ENCODE results near the gene SAP25.

Gene SAP25

GRCh38 chr7:100589341-100589947 is 15.7 kb upstream of the SAP25 start:
- H3K36me3 ChIP-seq (ENCODE audit: insufficient read depth, low read length): no peaks in the 10 kb centered on the region
- H3K9ac ChIP-seq (ENCODE audit: low read length): no peak overlapping the region
- H3K27me3 ChIP-seq (ENCODE audit: control insufficient read depth in 1 of 2, insufficient read depth in 2 of 2, low read length in 2 of 2): peaks cover 5 to 7% of the 10 kb centered on the region in 2 donors
- peak overlapping the region in 1 of 2 donors; percentile 35 for H3K4me3 ChIP-seq (ENCODE audit: low read depth in 1 of 2, low read length in 2 of 2)
- no peak overlapping the region for H3K27ac ChIP-seq (ENCODE audit: low read depth, low read length)
- H3K4me1 ChIP-seq (ENCODE audit: insufficient read depth, low read length): peaks cover 11% of the 10 kb centered on the region
- H3K9me3 ChIP-seq (ENCODE audit: low read length): no peaks in the 10 kb centered on the region

- no peak overlapping the region for H3K4me3 ChIP-seq (ENCODE audit: low read depth in 1 of 2, low read length in 2 of 2)
- H3K36me3 ChIP-seq (ENCODE audit: insufficient read depth, low read length): no peaks in the 10 kb centered on the region
- H3K9me3 ChIP-seq (ENCODE audit: low read length): no peaks in the 10 kb centered on the region
- H3K9ac ChIP-seq (ENCODE audit: low read length): no peak overlapping the region
- H3K27me3 ChIP-seq (ENCODE audit: control insufficient read depth in 1 of 2, insufficient read depth in 2 of 2, low read length in 2 of 2): peaks cover 5 to 7% of the 10 kb centered on the region in 2 donors
- H3K27ac ChIP-seq (ENCODE audit: low read depth, low read length): no peak overlapping the region
- H3K4me1 ChIP-seq (ENCODE audit: insufficient read depth, low read length): peaks cover 16% of the 10 kb centered on the region
These were observed 14.7 kb upstream of the SAP25 start for GRCh38 chr7:100588438-100588837.

- H3K9me3 ChIP-seq (ENCODE audit: low read length): no peaks in the 10 kb centered on the region
- peak within 1 kb of the TSS; percentile 85 to 89 for H3K4me3 ChIP-seq (ENCODE audit: low read depth in 1 of 2, low read length in 2 of 2)
- peaks cover 5 to 7% of the 10 kb centered on the region in 2 donors for H3K27me3 ChIP-seq (ENCODE audit: control insufficient read depth in 1 of 2, insufficient read depth in 2 of 2, low read length in 2 of 2)
- H3K4me1 ChIP-seq (ENCODE audit: insufficient read depth, low read length): peaks cover 23% of the 10 kb centered on the region
- peak within 1 kb of the TSS; percentile 86 for H3K27ac ChIP-seq (ENCODE audit: low read depth, low read length)
- peak within 1 kb of the TSS; percentile 65 for H3K9ac ChIP-seq (ENCODE audit: low read length)
- peaks cover 9% of the 10 kb centered on the region for H3K36me3 ChIP-seq (ENCODE audit: insufficient read depth, low read length)
These were observed 12.7 kb upstream of the SAP25 start, which contains the start of gene FBXO24 for GRCh38 chr7:100586266-100587025. Gene FBXO24 (plus strand): TSS chr7:100586328. CDS start chr7:100586626, 298 bp downstream.

GRCh38 chr7:100585511-100586265 is 12.0 kb upstream of the SAP25 start, which contains the start of gene LRCH4:
Gene LRCH4 (minus strand): TSS chr7:100586129. CDS start chr7:100586100, 29 bp downstream.
- Histone ChIP-seq H3K27me3 (ENCODE audit: control insufficient read depth in 1 of 2, insufficient read depth in 2 of 2, low read length in 2 of 2) (peaks cover 5 to 7% of the 10 kb centered on the region in 2 donors), H3K36me3 (ENCODE audit: insufficient read depth, low read length) (peaks cover 17% of the 10 kb centered on the region), H3K9me3 (ENCODE audit: low read length) (no peaks in the 10 kb centered on the region), H3K4me3 (ENCODE audit: low read depth in 1 of 2, low read length in 2 of 2) (peak within 1 kb of the TSS; percentile 85 to 89), H3K9ac (ENCODE audit: low read length) (peak within 1 kb of the TSS; percentile 65), H3K4me1 (ENCODE audit: insufficient read depth, low read length) (peaks cover 23% of the 10 kb centered on the region), H3K27ac (ENCODE audit: low read depth, low read length) (peak within 1 kb of the TSS; percentile 86)

GRCh38 chr7:100584683-100585510 is 11.2 kb upstream of the SAP25 start:
- Histone ChIP-seq H3K9me3 (ENCODE audit: low read length) (no peaks in the 10 kb centered on the region), H3K36me3 (ENCODE audit: insufficient read depth, low read length) (peaks cover 24% of the 10 kb centered on the region), H3K27me3 (ENCODE audit: control insufficient read depth in 1 of 2, insufficient read depth in 2 of 2, low read length in 2 of 2) (peaks cover 0 to under 1% of the 10 kb centered on the region in 2 donors), H3K4me3 (ENCODE audit: low read depth in 1 of 2, low read length in 2 of 2) (peak overlapping the region; percentile 85 to 89), H3K27ac (ENCODE audit: low read depth, low read length) (peak overlapping the region; percentile 86), H3K4me1 (ENCODE audit: insufficient read depth, low read length) (peaks cover 23% of the 10 kb centered on the region), H3K9ac (ENCODE audit: low read length) (peak overlapping the region; percentile 65)

- peaks cover 23% of the 10 kb centered on the region for H3K4me1 ChIP-seq (ENCODE audit: insufficient read depth, low read length)
- H3K9ac ChIP-seq (ENCODE audit: low read length): peak overlapping the region; percentile 65
- H3K27me3 ChIP-seq (ENCODE audit: control insufficient read depth in 1 of 2, insufficient read depth in 2 of 2, low read length in 2 of 2): no peaks in the 10 kb centered on the region
- H3K9me3 ChIP-seq (ENCODE audit: low read length): no peaks in the 10 kb centered on the region
- H3K4me3 ChIP-seq (ENCODE audit: low read depth in 1 of 2, low read length in 2 of 2): peak overlapping the region; percentile 85 to 89
- H3K27ac ChIP-seq (ENCODE audit: low read depth, low read length): peak overlapping the region; percentile 24
- peaks cover 31% of the 10 kb centered on the region for H3K36me3 ChIP-seq (ENCODE audit: insufficient read depth, low read length)
These were observed 10.5 kb upstream of the SAP25 start for GRCh38 chr7:100584054-100584682.

- no peaks in the 10 kb centered on the region for H3K27me3 ChIP-seq (ENCODE audit: control insufficient read depth in 1 of 2, insufficient read depth in 2 of 2, low read length in 2 of 2)
- H3K36me3 ChIP-seq (ENCODE audit: insufficient read depth, low read length): peaks cover 38% of the 10 kb centered on the region
- H3K9me3 ChIP-seq (ENCODE audit: low read length): no peaks in the 10 kb centered on the region
- no peak overlapping the region for H3K9ac ChIP-seq (ENCODE audit: low read length)
- H3K4me1 ChIP-seq (ENCODE audit: insufficient read depth, low read length): peaks cover 23% of the 10 kb centered on the region
- H3K27ac ChIP-seq (ENCODE audit: low read depth, low read length): peak overlapping the region; percentile 24
- H3K4me3 ChIP-seq (ENCODE audit: low read depth in 1 of 2, low read length in 2 of 2): peak overlapping the region in 1 of 2 donors; percentile 32
These were observed 9.7 kb upstream of the SAP25 start for GRCh38 chr7:100583132-100584053.

- Histone ChIP-seq H3K27ac (ENCODE audit: low read depth, low read length) (no peak overlapping the region), H3K4me3 (ENCODE audit: low read depth in 1 of 2, low read length in 2 of 2) (peak overlapping the region in 1 of 2 donors; percentile 32), H3K27me3 (ENCODE audit: control insufficient read depth in 1 of 2, insufficient read depth in 2 of 2, low read length in 2 of 2) (no peaks in the 10 kb centered on the region), H3K36me3 (ENCODE audit: insufficient read depth, low read length) (peaks cover 46% of the 10 kb centered on the region), H3K4me1 (ENCODE audit: insufficient read depth, low read length) (peaks cover 23% of the 10 kb centered on the region), H3K9ac (ENCODE audit: low read length) (no peak overlapping the region), H3K9me3 (ENCODE audit: low read length) (no peaks in the 10 kb centered on the region)
These were observed 8.9 kb upstream of the SAP25 start for GRCh38 chr7:100582650-100583049.

GRCh38 chr7:100582041-100582579 is 8.4 kb upstream of the SAP25 start:
- Histone ChIP-seq H3K4me3 (ENCODE audit: low read depth in 1 of 2, low read length in 2 of 2) (no peak overlapping the region), H3K4me1 (ENCODE audit: insufficient read depth, low read length) (peaks cover 23% of the 10 kb centered on the region), H3K36me3 (ENCODE audit: insufficient read depth, low read length) (peaks cover 51% of the 10 kb centered on the region), H3K27ac (ENCODE audit: low read depth, low read length) (no peak overlapping the region), H3K9me3 (ENCODE audit: low read length) (no peaks in the 10 kb centered on the region), H3K9ac (ENCODE audit: low read length) (no peak overlapping the region), H3K27me3 (ENCODE audit: control insufficient read depth in 1 of 2, insufficient read depth in 2 of 2, low read length in 2 of 2) (no peaks in the 10 kb centered on the region)
